Mucosa of descending colon (tissue), 3 donors: ENCODE data around the gene PARP11. TPM values are rescaled to one million over a fixed set of nuclear protein-coding genes. Genes with fewer than 3 reads are reported as not detected.

Experiments
- ATAC-seq: fragments of 200-7000 bp; cut with Tn5 transposase; one replicate; pipeline ENCODE4 v1.9.1; 2020; ENCODE audit warnings: mild to moderate bottlenecking, moderate library complexity
- DNase-seq, 3 donors: peaks; one replicate each; pipeline ENCODE4 v3.0.0-alpha.2; 2020
- H3K36me3 ChIP-seq: fragments of 200-600 bp; one replicate; pipeline ENCODE4 v1.8.0; 2021; ENCODE audit warnings: low read depth, mild to moderate bottlenecking
- H3K4me1 ChIP-seq: fragments of 200-600 bp; one replicate; pipeline ENCODE4 v1.8.0; 2021; ENCODE audit warnings: low read depth, mild to moderate bottlenecking
- H3K4me3 ChIP-seq: fragments of 200-600 bp; one replicate; pipeline ENCODE4 v1.8.0; 2021; ENCODE audit warnings: mild to moderate bottlenecking
- H3K9me3 ChIP-seq: fragments of 200-600 bp; one replicate; pipeline ENCODE4 v1.8.0; 2021; ENCODE audit warnings: mild to moderate bottlenecking
- intact Hi-C, 2 donors: fragments of 100-400 bp; cut with DNase I in 1 of 2; cut with micrococcal nuclease in 1 of 2; formaldehyde crosslinking; loops; one replicate each; pipeline versions ENCODE4 v1.11.0 to v1.11.1; 2022; cut with DNase I, micrococcal nuclease
- total RNA-seq, 3 donors: library from RNA; stranded (reverse); fragmentation: NEBNext Ultra II Directional in 2 of 3; extraction: Animal tissue kit (Norgen Biotek cat#: 25700) in 2 of 3; gene quantifications; one replicate each; pipeline versions ENCODE4 v1.2.1 to v1.2.4, GENCODE V29; 2021 to 2023
- TF ChIP-seq, protein P1 (sequence below): fragments of 200-600 bp; IDR thresholded peaks from one replicate; pipeline ENCODE4 v1.8.0; 2022; ENCODE audit warnings: antibody characterized with exemption, mild to moderate bottlenecking
- donor health status: DM: no; HTN: no; CAD: no; lungs with moderate emphysema.
- donor health status: DM: no; HTN: no; CAD: no.
- donor health status: DM: no; HTN: yes; CAD: no.

The PARP11 gene
- total RNA-seq, 3 donors from 2014 or later, result 8.5 to 12.4 (median 9.5) TPM

DNA sequence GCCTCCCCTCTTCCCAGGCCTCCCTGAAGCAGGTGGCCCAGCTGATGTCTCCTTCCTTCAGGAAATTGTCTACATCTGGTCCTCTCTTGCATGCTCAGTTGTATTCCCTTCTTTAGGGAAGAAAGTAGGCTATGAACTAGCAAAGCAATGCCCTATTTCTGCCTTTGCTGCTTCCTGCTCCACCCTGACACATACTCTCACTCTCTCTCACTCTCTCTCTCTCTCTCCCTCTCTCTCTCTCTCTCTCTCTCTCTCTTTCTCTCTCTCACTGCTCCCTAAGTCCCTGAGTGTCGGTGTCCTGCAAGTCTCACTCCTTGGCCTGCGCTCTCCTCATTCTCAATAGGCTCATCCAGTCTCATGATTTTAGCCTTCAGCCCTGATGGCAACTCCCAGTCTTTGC is 19.4 kb upstream of the PARP11 start:
- H3K9me3 ChIP-seq, result no peaks in the 10 kb centered on the region
- H3K4me3 ChIP-seq, result no peak overlapping the region
- TF ChIP-seq, protein P1, sequence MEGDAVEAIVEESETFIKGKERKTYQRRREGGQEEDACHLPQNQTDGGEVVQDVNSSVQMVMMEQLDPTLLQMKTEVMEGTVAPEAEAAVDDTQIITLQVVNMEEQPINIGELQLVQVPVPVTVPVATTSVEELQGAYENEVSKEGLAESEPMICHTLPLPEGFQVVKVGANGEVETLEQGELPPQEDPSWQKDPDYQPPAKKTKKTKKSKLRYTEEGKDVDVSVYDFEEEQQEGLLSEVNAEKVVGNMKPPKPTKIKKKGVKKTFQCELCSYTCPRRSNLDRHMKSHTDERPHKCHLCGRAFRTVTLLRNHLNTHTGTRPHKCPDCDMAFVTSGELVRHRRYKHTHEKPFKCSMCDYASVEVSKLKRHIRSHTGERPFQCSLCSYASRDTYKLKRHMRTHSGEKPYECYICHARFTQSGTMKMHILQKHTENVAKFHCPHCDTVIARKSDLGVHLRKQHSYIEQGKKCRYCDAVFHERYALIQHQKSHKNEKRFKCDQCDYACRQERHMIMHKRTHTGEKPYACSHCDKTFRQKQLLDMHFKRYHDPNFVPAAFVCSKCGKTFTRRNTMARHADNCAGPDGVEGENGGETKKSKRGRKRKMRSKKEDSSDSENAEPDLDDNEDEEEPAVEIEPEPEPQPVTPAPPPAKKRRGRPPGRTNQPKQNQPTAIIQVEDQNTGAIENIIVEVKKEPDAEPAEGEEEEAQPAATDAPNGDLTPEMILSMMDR, result no peak
- ATAC-seq (no peak), DNase-seq (no peak)
- no peaks in the 10 kb centered on the region for H3K36me3 ChIP-seq
- intact Hi-C loops, result no loop called here
- no peaks in the 10 kb centered on the region for H3K4me1 ChIP-seq

DNA sequence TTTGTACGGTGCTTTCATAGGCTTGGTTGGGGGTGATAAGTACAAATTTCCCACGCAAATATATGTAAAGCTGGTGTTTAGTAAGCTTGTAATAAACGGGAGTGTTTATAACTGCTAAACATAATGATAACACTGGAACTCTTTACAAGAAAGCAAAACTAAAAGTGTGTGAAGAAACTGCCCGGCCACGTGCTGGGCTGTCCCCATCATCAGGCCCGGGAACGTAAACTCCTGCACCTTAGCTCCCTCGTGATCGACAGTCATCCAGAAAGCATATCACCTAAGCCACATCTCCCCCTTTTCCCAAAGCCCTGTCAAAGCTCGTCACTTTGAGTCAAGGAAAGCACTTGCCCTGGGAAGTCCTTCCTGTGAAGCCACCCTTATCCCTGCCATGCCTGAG is 18.0 kb upstream of the PARP11 start:
- DNase-seq (no peak), ATAC-seq (peak; percentile 36)
- H3K9me3 ChIP-seq, result no peaks in the 10 kb centered on the region
- H3K4me3 ChIP-seq, result no peak overlapping the region
- TF ChIP-seq, protein P1, result no peak
- no peaks in the 10 kb centered on the region for H3K36me3 ChIP-seq
- intact Hi-C loops, result no loop called here
- no peaks in the 10 kb centered on the region for H3K4me1 ChIP-seq

DNA sequence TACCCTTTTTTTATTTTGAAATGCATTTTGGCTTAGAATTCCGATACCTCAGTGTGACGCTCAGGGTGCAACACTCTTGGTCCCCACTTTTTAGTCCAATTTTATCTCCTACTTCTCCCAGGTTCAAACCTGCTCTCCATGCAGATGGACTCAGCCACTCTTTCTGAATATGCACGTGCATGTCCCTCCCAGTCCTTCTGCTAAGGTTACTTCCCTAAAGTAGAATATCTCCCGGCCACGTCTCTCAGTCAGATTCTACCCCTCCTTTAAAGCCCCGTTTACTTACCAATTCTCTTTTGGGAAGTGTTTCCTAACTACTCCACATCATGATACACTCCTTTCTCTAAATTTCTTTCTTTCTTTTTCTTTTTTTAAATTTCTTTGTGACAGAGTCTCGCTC is 15.5 kb upstream of the PARP11 start:
- no peaks in the 10 kb centered on the region for H3K4me1 ChIP-seq
- H3K36me3 ChIP-seq, result no peaks in the 10 kb centered on the region
- ATAC-seq (no peak), DNase-seq (no peak)
- intact Hi-C loops, result loop anchor here (5.0 to 10.0 kb wide), 2 partner anchors 146 to 149 kb away; no protein-coding TSS in a partner anchor
- H3K9me3 ChIP-seq, result no peaks in the 10 kb centered on the region
- no peak overlapping the region for H3K4me3 ChIP-seq
- TF ChIP-seq, protein P1, result no peak

DNA sequence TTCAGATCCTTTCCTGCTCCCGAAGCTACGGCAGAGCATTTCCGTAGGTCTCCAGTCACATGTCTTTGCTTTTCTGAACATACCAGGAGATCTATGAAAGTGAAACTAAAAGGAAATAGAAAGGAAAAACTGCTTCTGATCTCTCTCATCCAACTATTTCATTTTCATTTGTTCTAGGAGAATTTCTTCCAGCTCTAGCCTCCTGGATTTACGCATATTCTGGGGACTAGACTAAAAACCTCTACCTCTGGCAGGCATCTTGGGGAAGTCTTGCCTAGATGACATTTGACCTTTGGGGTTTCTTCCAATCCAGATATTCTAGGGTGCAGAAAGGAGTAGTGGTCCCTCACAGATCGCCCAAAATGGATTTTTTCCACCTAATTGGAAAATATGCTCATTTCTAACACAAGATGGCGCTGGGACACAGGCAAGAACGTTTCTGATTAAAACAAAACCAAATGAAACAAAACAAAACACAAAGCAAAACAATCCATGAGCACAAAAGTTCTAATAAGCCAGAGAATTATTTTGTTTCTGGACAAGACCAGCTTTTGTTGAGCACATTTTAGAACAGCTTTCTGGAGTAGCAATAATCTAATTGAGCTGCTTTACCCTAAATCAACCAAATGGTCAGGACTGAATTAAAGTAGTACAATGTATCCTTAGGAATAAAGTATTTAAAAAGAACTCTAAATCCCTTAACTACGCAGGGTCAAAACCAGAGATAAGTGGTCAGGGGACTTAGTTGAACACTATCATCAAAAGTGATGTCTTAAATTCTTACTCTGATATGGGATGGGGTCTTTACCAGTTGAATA is 12.3 kb upstream of the PARP11 start:
- H3K4me3 ChIP-seq, result peak overlapping the region; percentile 3
- no peaks in the 10 kb centered on the region for H3K36me3 ChIP-seq
- TF ChIP-seq, protein P1, result peak; percentile 54
- H3K4me1 ChIP-seq, result no peaks in the 10 kb centered on the region
- intact Hi-C loops, result loop anchor here (5.0 to 10.0 kb wide), 2 partner anchors 149 to 152 kb away; no protein-coding TSS in a partner anchor
- DNase-seq, result peak in 1 of 3 donors; percentile 43
- ATAC-seq, result peak; percentile 51
- H3K9me3 ChIP-seq, result no peaks in the 10 kb centered on the region

DNA sequence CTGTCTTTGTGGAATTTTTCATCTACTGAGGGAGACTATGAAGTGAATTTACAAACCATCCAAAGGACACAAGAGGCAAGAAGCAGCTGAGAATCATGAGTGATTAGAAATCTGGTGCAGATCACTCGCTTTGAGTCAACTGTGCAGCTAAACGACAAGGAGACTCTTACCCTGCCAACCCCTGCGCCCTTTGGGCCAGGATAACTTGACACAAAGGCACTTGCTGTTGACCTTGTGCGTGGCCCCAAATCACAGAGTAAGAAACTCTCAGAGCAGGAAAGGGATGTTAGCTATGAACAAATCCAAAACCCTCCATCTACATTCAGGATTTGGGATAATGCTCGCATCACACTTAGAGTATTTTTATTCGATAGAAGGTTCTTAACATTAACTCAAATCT is 11.5 kb upstream of the PARP11 start:
- no peaks in the 10 kb centered on the region for H3K4me1 ChIP-seq
- no peak for ATAC-seq
- H3K4me3 ChIP-seq, result no peak overlapping the region
- no peaks in the 10 kb centered on the region for H3K9me3 ChIP-seq
- intact Hi-C loops, result loop anchor here (5.0 to 10.0 kb wide), 2 partner anchors 150 to 153 kb away; no protein-coding TSS in a partner anchor
- no peak for DNase-seq
- TF ChIP-seq, protein P1, result no peak
- H3K36me3 ChIP-seq, result no peaks in the 10 kb centered on the region
